ENCODE results near the gene CAMTA1.

- TF ChIP-seq, protein P1, sequence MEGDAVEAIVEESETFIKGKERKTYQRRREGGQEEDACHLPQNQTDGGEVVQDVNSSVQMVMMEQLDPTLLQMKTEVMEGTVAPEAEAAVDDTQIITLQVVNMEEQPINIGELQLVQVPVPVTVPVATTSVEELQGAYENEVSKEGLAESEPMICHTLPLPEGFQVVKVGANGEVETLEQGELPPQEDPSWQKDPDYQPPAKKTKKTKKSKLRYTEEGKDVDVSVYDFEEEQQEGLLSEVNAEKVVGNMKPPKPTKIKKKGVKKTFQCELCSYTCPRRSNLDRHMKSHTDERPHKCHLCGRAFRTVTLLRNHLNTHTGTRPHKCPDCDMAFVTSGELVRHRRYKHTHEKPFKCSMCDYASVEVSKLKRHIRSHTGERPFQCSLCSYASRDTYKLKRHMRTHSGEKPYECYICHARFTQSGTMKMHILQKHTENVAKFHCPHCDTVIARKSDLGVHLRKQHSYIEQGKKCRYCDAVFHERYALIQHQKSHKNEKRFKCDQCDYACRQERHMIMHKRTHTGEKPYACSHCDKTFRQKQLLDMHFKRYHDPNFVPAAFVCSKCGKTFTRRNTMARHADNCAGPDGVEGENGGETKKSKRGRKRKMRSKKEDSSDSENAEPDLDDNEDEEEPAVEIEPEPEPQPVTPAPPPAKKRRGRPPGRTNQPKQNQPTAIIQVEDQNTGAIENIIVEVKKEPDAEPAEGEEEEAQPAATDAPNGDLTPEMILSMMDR (IDR thresholded peaks at IDR 0.05; ENCODE audit: poor library complexity, severe bottlenecking): no peak
- TF ChIP-seq EZH2 (IDR thresholded peaks at IDR 0.05; ENCODE audit: borderline replicate concordance, insufficient read depth, low read length, poor library complexity, severe bottlenecking): no peak
Observed at GRCh38 chr1:7296968-7297367, 511.7 kb downstream of the CAMTA1 start.

Data from neural cell (in vitro differentiated cells).